K562 (cell line): ENCODE data around the gene KDELR3. TPM values are rescaled to one million over a fixed set of nuclear protein-coding genes. Genes with fewer than 3 reads are reported as not detected.

Experiments used
- BRCA1 ChIP-seq, 2 experiments: fragments of 450-650 bp in 1 of 2; sonication (generic) in 1 of 2; formaldehyde crosslinking in 1 of 2; IDR thresholded peaks; 2 replicates each; pipeline versions ENCODE4 v1.5.0 to v1.6.1; 2017 to 2020; ENCODE audit warnings: mild to moderate bottlenecking in 1 of 2, missing genetic modification reagents in 1 of 2
- BRD4 ChIP-seq: fragments of 200-600 bp; sonication (generic); IDR thresholded peaks from 2 replicates; pipeline ENCODE4 v1.6.1; 2017; ENCODE audit warnings: inconsistent platforms
- CGGBP1 ChIP-seq: fragments of 250-450 bp; sonication (Bioruptor Pico); IDR thresholded peaks from 2 replicates; pipeline ENCODE4 v1.9.0; 2021; ENCODE audit warnings: mild to moderate bottlenecking
- CHD4 ChIP-seq: fragments of 200-600 bp; sonication (generic); IDR thresholded peaks from 3 replicates; pipeline ENCODE4 v1.6.1; 2012; ENCODE audit warnings: low read depth, mild to moderate bottlenecking, mixed read lengths, low read length, inconsistent platforms; ENCODE audit not compliant: insufficient read depth, insufficient replicate concordance, poor library complexity, severe bottlenecking
- CTCF ChIP-seq, 3 experiments: IDR thresholded peaks in 2 of 3; conservative IDR thresholded peaks in 1 of 3; 2 replicates each; pipeline ENCODE4 v1.5.1; 2011 to 2012; ENCODE audit warnings: low read length in 3 of 3, mild to moderate bottlenecking in 3 of 3, control low read depth in 2 of 3, improper control_type of control experiment in 1 of 3, inconsistent platforms in 1 of 3, low read depth in 1 of 3, mixed read lengths in 1 of 3, moderate library complexity in 1 of 3; ENCODE audit not compliant: insufficient read depth in 2 of 3
- ELF4 ChIP-seq: fragments of 450-650 bp; formaldehyde crosslinking; IDR thresholded peaks from 2 replicates; pipeline ENCODE4 v1.4.0; 2022; ENCODE audit warnings: missing genetic modification characterization
- EP300 ChIP-seq: IDR thresholded peaks from 2 replicates; pipeline ENCODE4 v1.6.1; 2012; ENCODE audit warnings: low read length, improper control_type of control experiment
- IRF9 ChIP-seq: fragments of 450-650 bp; IDR thresholded peaks from 2 replicates; pipeline ENCODE4 v1.6.1; 2016; ENCODE audit warnings: missing biosample characterization, missing genetic modification characterization
- NONO ChIP-seq, 2 experiments: fragments of 200-400 bp in 1 of 2; fragments of 450-650 bp in 1 of 2; formaldehyde crosslinking in 1 of 2; IDR thresholded peaks; 2 replicates each; pipeline ENCODE4 v1.6.1; 2017; ENCODE audit warnings: low read depth in 2 of 2, mild to moderate bottlenecking in 2 of 2, moderate library complexity in 2 of 2, low read length in 1 of 2
- PYGO2 ChIP-seq: fragments of 450-650 bp; IDR thresholded peaks from 2 replicates; pipeline ENCODE4 v1.6.1; 2016; ENCODE audit warnings: mild to moderate bottlenecking, missing genetic modification characterization, moderate library complexity, missing compliant biosample characterization
- TCF15 ChIP-seq: fragments of 250-450 bp; sonication (Bioruptor Pico); IDR thresholded peaks from 2 replicates; pipeline ENCODE4 v1.8.0; 2022; ENCODE audit warnings: moderate library complexity, mild to moderate bottlenecking, inconsistent platforms
- TCF7L2 ChIP-seq: fragments of 150-350 bp; IDR thresholded peaks from 2 replicates; pipeline ENCODE4 v1.6.1; 2016; ENCODE audit warnings: low read depth, mild to moderate bottlenecking, low read length, moderate library complexity
- polyA plus RNA-seq, 8 experiments: library from polyadenylated mRNA; depleted of rRNA in 4 of 8; stranded (reverse) in 5 of 8; unstranded in 3 of 8; fragments of >200 nt; fragmentation: Nextera tagmentation in 2 of 8; fragmentation: Illumina TruSeq in 1 of 8; extraction: Ambion mirVana in 2 of 8; extraction: Trizol in 1 of 8; gene quantifications; 2 replicates each; pipeline versions ENCODE4 v1.2.1 to v1.2.3, GENCODE V29; 2011 to 2014; ENCODE audit warnings: inconsistent platforms in 1 of 8, missing spikeins in 1 of 8
- total RNA-seq, 7 experiments: library from RNA; depleted of rRNA in 6 of 7; stranded (reverse); fragments of >200 nt in 6 of 7; fragmentation: Illumina TruSeq in 2 of 7; extraction: Trizol in 2 of 7; gene quantifications; 2 replicates each; pipeline versions ENCODE4 v1.2.1 to v1.2.3, GENCODE V29; 2011 to 2021; ENCODE audit warnings: low replicate concordance in 1 of 7

Gene KDELR3
- total and polyA plus RNA-seq, 9 of the 15 experiments (the other 6 are each of a cell fraction or from before 2014, with no cell fraction given), result 7.1 to 44.8 (median 9.6) TPM

GRCh38 chr22:38435010-38435409, 32.9 kb upstream of the KDELR3 start (continued):
- no peak for TF ChIP-seq ELF4
- TF ChIP-seq BRD4, result no peak
- no peak for TF ChIP-seq CHD4
- no peak for TF ChIP-seq NONO (IDR thresholded peaks at IDR 0.05; ENCODE audit: low read depth in 2 of 2, low read length in 1 of 2)
- no peak for TF ChIP-seq TCF15 (CRISPR knock-in tag)
- peak; percentile 34 to 54 (median 50); a peak in 5 of 6 replicates for TF ChIP-seq CTCF (IDR thresholded peaks at IDR 0.05 in 2 of 3, conservative IDR thresholded peaks at IDR 0.05 in 1 of 3; ENCODE audit: insufficient read depth in 2 of 3, low read depth in 1 of 3, low read length in 3 of 3)
- TF ChIP-seq IRF9 (tag), result no peak
- no peak for TF ChIP-seq BRCA1 (IDR thresholded peaks at IDR 0.05)
- no peak for TF ChIP-seq BRCA1 (CRISPR knock-in tag; IDR thresholded peaks at IDR 0.05)
- no peak for TF ChIP-seq EP300
- no peak for TF ChIP-seq TCF7L2
- no peak for TF ChIP-seq PYGO2 (tag)
- no peak for TF ChIP-seq CGGBP1 (CRISPR knock-in tag)
